Raji (cell line): ENCODE measurements around the gene ACSS2.

Experiments used
- POLR2A ChIP-seq: IDR thresholded peaks from 2 replicates; pipeline ENCODE4 v1.6.1; 2011; ENCODE audit warnings: low read depth, low read length, control low read depth; ENCODE audit not compliant: insufficient read depth

Gene ACSS2

GRCh38 chr20:34871320-34871926 lies 5.0 kb upstream of the ACSS2 start:
- TF ChIP-seq POLR2A, result no peak

- no peak for TF ChIP-seq POLR2A
Measured at GRCh38 chr20:34871966-34872621, 4.3 kb upstream of the ACSS2 start.

- TF ChIP-seq POLR2A, result no peak
Measured at GRCh38 chr20:34872622-34873224, 3.7 kb upstream of the ACSS2 start, which contains the start of gene GGT7. Gene GGT7 (minus strand): TSS chr20:34872856. CDS start chr20:34872815, 41 bp downstream.

- TF ChIP-seq POLR2A, result no peak
Measured at GRCh38 chr20:34873583-34874093, 2.8 kb upstream of the ACSS2 start.

GRCh38 chr20:34874094-34874654 lies 2.2 kb upstream of the ACSS2 start:
- no peak for TF ChIP-seq POLR2A

- no peak for TF ChIP-seq POLR2A
Measured at GRCh38 chr20:34875642-34876405, 588 bp upstream of the ACSS2 start.

- no peak for TF ChIP-seq POLR2A
Measured at GRCh38 chr20:34880215-34880850, 3.9 kb downstream of the ACSS2 start.

- no peak for TF ChIP-seq POLR2A
Measured at GRCh38 chr20:34881689-34882088, 5.3 kb downstream of the ACSS2 start.

GRCh38 chr20:34883087-34883688 lies 6.8 kb downstream of the ACSS2 start:
- TF ChIP-seq POLR2A, result no peak

GRCh38 chr20:34883809-34884208 lies 7.4 kb downstream of the ACSS2 start:
- TF ChIP-seq POLR2A, result no peak

GRCh38 chr20:34884260-34884659 lies 7.8 kb downstream of the ACSS2 start:
- TF ChIP-seq POLR2A, result no peak

- no peak for TF ChIP-seq POLR2A
Measured at GRCh38 chr20:34886122-34886521, 9.7 kb downstream of the ACSS2 start.

GRCh38 chr20:34887023-34887422 lies 10.6 kb downstream of the ACSS2 start:
- no peak for TF ChIP-seq POLR2A

- no peak for TF ChIP-seq POLR2A
Measured at GRCh38 chr20:34888468-34888867, 12.1 kb downstream of the ACSS2 start.
